ENCODE results near the gene DUSP7. TPM values are rescaled to one million over a fixed set of nuclear protein-coding genes. Genes with fewer than 3 reads are reported as not detected.

DUSP7 gene
- total and polyA plus RNA-seq, 2 donors (not counting 3 experiments of a cell fraction or from before 2014, with no cell fraction given), result 29.2 to 37.7 TPM

- Histone ChIP-seq H3K4me3 (replicated peaks in 1 of 3; ENCODE audit: insufficient read depth in 1 of 3, low read depth in 1 of 3, low read length in 3 of 3) (no peak overlapping the region), H3K4me1 (ENCODE audit: control insufficient read depth, extremely low read depth, insufficient read depth, low read length) (peaks cover 21% of the 10 kb centered on the region), H4K20me1 (replicated peaks; ENCODE audit: control insufficient read depth, extremely low read depth, insufficient read depth, low read length) (no peaks in the 10 kb centered on the region), H3K27me3 (ENCODE audit: control insufficient read depth in 2 of 2, insufficient read depth in 2 of 2, low read length in 2 of 2) (no peaks in the 10 kb centered on the region), H3K9me3 (replicated peaks; ENCODE audit: control insufficient read depth, insufficient read depth, low read length) (no peaks in the 10 kb centered on the region), H2AFZ (ENCODE audit: low read depth, low read length) (no peak overlapping the region), H3K4me2 (ENCODE audit: insufficient read depth, low read length) (no peak overlapping the region), H3K36me3 (ENCODE audit: control insufficient read depth in 2 of 2, extremely low read depth in 1 of 2, insufficient read depth in 2 of 2, low read length in 2 of 2) (no peaks in the 10 kb centered on the region), H3K9ac (replicated peaks; ENCODE audit: extremely low read depth, insufficient read depth, low read length) (no peak overlapping the region), H3K79me2 (ENCODE audit: control insufficient read depth, insufficient read depth, low read length) (no peaks in the 10 kb centered on the region), H3K27ac (ENCODE audit: insufficient read depth, low read depth, low read length) (no peak overlapping the region), H3K9me1 (replicated peaks; ENCODE audit: control insufficient read depth, extremely low read depth, insufficient read depth, low read length) (no peaks in the 10 kb centered on the region)
- no TSS peak for BruUV-seq (replicated peaks)
- no peak for TF ChIP-seq POLR2AphosphoS5 (IDR thresholded peaks at IDR 0.05; ENCODE audit: insufficient read depth, low read depth, low read length)
- TF ChIP-seq MYC (IDR thresholded peaks at IDR 0.05; ENCODE audit: low read depth, low read length), result no peak
- no peak for TF ChIP-seq FOS (IDR thresholded peaks at IDR 0.05; ENCODE audit: borderline replicate concordance, insufficient read depth, low read length)
- TF ChIP-seq GATA2 (IDR thresholded peaks at IDR 0.05; ENCODE audit: insufficient read depth, insufficient read length, low read depth, low read length), result no peak
- ChIA-PET CTCF (interaction anchor here (1.0 to 1.6 kb wide), 3 partner anchors 11 to 19 kb away, joined by 3 to 8 read pairs (median 4); partner anchors contain the start of gene DUSP7), POLR2A (no interaction called here)
- intact Hi-C loops (cut with micrococcal nuclease), result no loop called here
- FAIRE-seq (no peak), DNase-seq (ENCODE audit: low read depth, low spot score) (no peak)
- dilution Hi-C loops (cut with MboI; ENCODE audit: extremely low pct_ligation_motif_present, low sequenced_read_pairs), result no loop called here
These were observed 11.2 kb upstream of the DUSP7 start for GRCh38 chr3:52067526-52067925.

- Histone ChIP-seq H3K4me2 (ENCODE audit: insufficient read depth, low read length) (no peak overlapping the region), H3K27me3 (ENCODE audit: control insufficient read depth in 2 of 2, insufficient read depth in 2 of 2, low read length in 2 of 2) (no peaks in the 10 kb centered on the region), H3K4me1 (ENCODE audit: control insufficient read depth, extremely low read depth, insufficient read depth, low read length) (peaks cover 25% of the 10 kb centered on the region), H3K9me3 (replicated peaks; ENCODE audit: control insufficient read depth, insufficient read depth, low read length) (no peaks in the 10 kb centered on the region), H3K4me3 (replicated peaks in 1 of 3; ENCODE audit: insufficient read depth in 1 of 3, low read depth in 1 of 3, low read length in 3 of 3) (no peak overlapping the region), H3K27ac (ENCODE audit: insufficient read depth, low read depth, low read length) (no peak overlapping the region), H3K9ac (replicated peaks; ENCODE audit: extremely low read depth, insufficient read depth, low read length) (no peak overlapping the region), H3K79me2 (ENCODE audit: control insufficient read depth, insufficient read depth, low read length) (no peaks in the 10 kb centered on the region), H3K36me3 (ENCODE audit: control insufficient read depth in 2 of 2, extremely low read depth in 1 of 2, insufficient read depth in 2 of 2, low read length in 2 of 2) (no peaks in the 10 kb centered on the region), H3K9me1 (replicated peaks; ENCODE audit: control insufficient read depth, extremely low read depth, insufficient read depth, low read length) (no peaks in the 10 kb centered on the region), H4K20me1 (replicated peaks; ENCODE audit: control insufficient read depth, extremely low read depth, insufficient read depth, low read length) (no peaks in the 10 kb centered on the region), H2AFZ (ENCODE audit: low read depth, low read length) (no peak overlapping the region)
- POLR2A ChIA-PET, result no interaction called here
- BruUV-seq (replicated peaks), result no TSS peak
- dilution Hi-C loops (cut with MboI; ENCODE audit: extremely low pct_ligation_motif_present, low sequenced_read_pairs) (no loop called here), intact Hi-C loops (cut with micrococcal nuclease) (no loop called here)
- CTCF ChIA-PET, result interaction anchor here (1.0 to 1.6 kb wide), 3 partner anchors 10 to 20 kb away, joined by 3 to 8 read pairs (median 4); partner anchors contain the start of gene DUSP7
- DNase-seq (ENCODE audit: low read depth, low spot score) (no peak), FAIRE-seq (no peak)
- no peak for TF ChIP-seq POLR2AphosphoS5 (IDR thresholded peaks at IDR 0.05; ENCODE audit: insufficient read depth, low read depth, low read length)
- no peak for TF ChIP-seq GATA2 (IDR thresholded peaks at IDR 0.05; ENCODE audit: insufficient read depth, insufficient read length, low read depth, low read length)
- TF ChIP-seq MAX (IDR thresholded peaks at IDR 0.05; ENCODE audit: insufficient read depth, insufficient read length), result no peak
- no peak for TF ChIP-seq FOS (IDR thresholded peaks at IDR 0.05; ENCODE audit: borderline replicate concordance, insufficient read depth, low read length)
- TF ChIP-seq JUN (IDR thresholded peaks at IDR 0.05; ENCODE audit: borderline replicate concordance, insufficient read depth, insufficient read length, low read depth), result no peak
- TF ChIP-seq CTCF (IDR thresholded peaks at IDR 0.05; ENCODE audit: extremely low read depth in 1 of 2, insufficient read depth in 1 of 2, low read depth in 1 of 2, low read length in 2 of 2), result no peak
- TF ChIP-seq EZH2 (IDR thresholded peaks at IDR 0.05; ENCODE audit: borderline replicate concordance, low read depth, low read length, severe bottlenecking), result no peak
- no peak for TF ChIP-seq MYC (IDR thresholded peaks at IDR 0.05; ENCODE audit: low read depth, low read length)
These were observed 10.7 kb upstream of the DUSP7 start for GRCh38 chr3:52067046-52067445.
